Transverse colon (tissue), 4 donors: ENCODE measurements around the gene UXT. TPM values are rescaled to one million over a fixed set of nuclear protein-coding genes. Genes with fewer than 3 reads are reported as not detected.
A peak's percentile ranks its signal among the peaks of the same experiment; 100 is the strongest.

ENCODE experiments used
- DNase-seq: peaks from one replicate; pipeline ENCODE4 v3.0.0-alpha.2; 2019
- H3K27ac ChIP-seq, 4 donors: fragments of 200-600 bp; sonication (generic); 2 replicates each; pipeline ENCODE4 v1.5.1; 2016 to 2018; ENCODE audit warnings: inconsistent platforms in 4 of 4
- H3K27me3 ChIP-seq: fragments of 200-600 bp; sonication (generic); 2 replicates; pipeline ENCODE4 v1.5.1; 2017; ENCODE audit warnings: inconsistent platforms
- H3K36me3 ChIP-seq, 4 donors: fragments of 200-600 bp; sonication (generic); 2 replicates each; pipeline ENCODE4 v1.5.1; 2017 to 2019; ENCODE audit warnings: inconsistent platforms in 4 of 4
- H3K4me1 ChIP-seq, 4 donors: fragments of 200-600 bp; sonication (generic); 2 replicates each; pipeline ENCODE4 v1.5.1; 2017 to 2020; ENCODE audit warnings: inconsistent platforms in 4 of 4
- H3K4me3 ChIP-seq, 4 donors: fragments of 200-600 bp; sonication (generic); 1 replicate in 1 of 4; 2 replicates in 3 of 4; pipeline versions ENCODE4 v1.5.1 to v1.6.1; 2017 to 2019; ENCODE audit warnings: inconsistent platforms in 4 of 4
- H3K9me3 ChIP-seq, 2 donors: fragments of 200-600 bp; sonication (generic); 2 replicates each; pipeline ENCODE4 v1.5.1; 2017 to 2019; ENCODE audit warnings: inconsistent platforms in 2 of 2
- CTCF ChIP-seq, 5 experiments: fragments of 200-600 bp in 3 of 5; fragments of 450-650 bp in 2 of 5; sonication (generic) in 3 of 5; IDR thresholded peaks; 1 replicate in 2 of 5; 2 replicates in 3 of 5; pipeline ENCODE4 v1.5.1; 2016 to 2017; ENCODE audit warnings: antibody characterized with exemption in 5 of 5, inconsistent platforms in 3 of 5, mild to moderate bottlenecking in 2 of 5, moderate library complexity in 1 of 5
- EP300 ChIP-seq: sonication (generic); formaldehyde crosslinking; IDR thresholded peaks from one replicate; pipeline ENCODE4 v1.6.1; 2017; ENCODE audit warnings: antibody characterized with exemption, low read depth
- POLR2A ChIP-seq: fragments of 450-650 bp; IDR thresholded peaks from one replicate; pipeline ENCODE4 v1.6.1; 2016; ENCODE audit warnings: antibody characterized with exemption, mild to moderate bottlenecking, moderate library complexity
- POLR2AphosphoS5 ChIP-seq, 3 donors: sonication (generic); formaldehyde crosslinking; IDR thresholded peaks; one replicate each; pipeline ENCODE4 v1.6.1; 2016; ENCODE audit warnings: antibody characterized with exemption in 3 of 3
- WGBS, 2 donors: methylation state at CpG; one replicate each; pipeline ENCODE4 v1.1.5; 2018; ENCODE audit warnings: low coverage in 1 of 2; 5-methylcytosine and 5-hydroxymethylcytosine counted together
- in situ Hi-C, 4 donors: fragments of 200-750 bp; cut with MboI; loops; one replicate each; pipeline versions ENCODE4 v1.15.0 to v1.15.1; 2017; ENCODE audit warnings: low sequenced_read_pairs in 3 of 4, low pct_ligation_motif_present in 1 of 4, low pct_unique_long_range_greater_than_20kb in 1 of 4
- intact Hi-C: fragments of 100-400 bp; cut with DNase I; formaldehyde crosslinking; loops from one replicate; pipeline ENCODE4 v1.15.1; 2023; ENCODE audit warnings: low total_unique reads
- total RNA-seq, 4 donors: library from RNA; depleted of rRNA; stranded (reverse); fragments of >200 nt; gene quantifications; one replicate each; pipeline ENCODE4 v1.1.0, GENCODE V29; 2016

UXT gene
- total RNA-seq, 4 donors from 2014 or later: 21.3 to 122 (median 91.9) TPM

- no peaks in the 10 kb centered on the region for H3K9me3 ChIP-seq
- H3K4me3 ChIP-seq: no peak overlapping the region
- DNase-seq: no peak
- H3K36me3 ChIP-seq: no peaks in the 10 kb centered on the region
- no peak for TF ChIP-seq CTCF (IDR thresholded peaks at IDR 0.05)
- no peak for TF ChIP-seq EP300
- no peak for TF ChIP-seq POLR2AphosphoS5 (IDR thresholded peaks at IDR 0.05)
- TF ChIP-seq POLR2A: no peak
- intact Hi-C loops (no loop called here), in situ Hi-C loops (no loop called here)
- H3K27ac ChIP-seq: no peak overlapping the region
- peaks cover 0 to 3% (median 0%) of the 10 kb centered on the region in 4 donors for H3K4me1 ChIP-seq
- 50% methylated on average over 1 of the region's 1 CpG; no CpG with 5 or more reads in 1 of the 2 donors for WGBS, 2 donors
- H3K27me3 ChIP-seq: no peaks in the 10 kb centered on the region
Observed at GRCh38 chrX:47662144-47662657, 3.2 kb upstream of the UXT start.

GRCh38 chrX:47661539-47661938, 2.6 kb upstream of the UXT start:
- Histone ChIP-seq H3K27ac (no peak overlapping the region), H3K27me3 (no peaks in the 10 kb centered on the region), H3K4me1 (peaks cover 0 to 3% (median 0%) of the 10 kb centered on the region in 4 donors), H3K4me3 (no peak overlapping the region), H3K36me3 (no peaks in the 10 kb centered on the region), H3K9me3 (no peaks in the 10 kb centered on the region)
- in situ Hi-C loops (no loop called here), intact Hi-C loops (no loop called here)
- 85 to 93% methylated on average over 3 to 7 of the region's 7 CpGs for WGBS, 2 donors
- no peak for DNase-seq
- TF ChIP-seq POLR2AphosphoS5 (IDR thresholded peaks at IDR 0.05) (no peak), POLR2A (no peak), CTCF (IDR thresholded peaks at IDR 0.05) (no peak), EP300 (no peak)

GRCh38 chrX:47659421-47659726, 394 bp upstream of the UXT start:
- Histone ChIP-seq H3K9me3 (no peaks in the 10 kb centered on the region), H3K27ac (peak overlapping the region; percentile 89 to 99 (median 98)), H3K4me3 (peak overlapping the region in 3 of 4 donors; percentile 45 to 68 (median 65)), H3K36me3 (no peaks in the 10 kb centered on the region), H3K4me1 (peaks cover 0 to 3% (median 0%) of the 10 kb centered on the region in 4 donors), H3K27me3 (no peaks in the 10 kb centered on the region)
- intact Hi-C loops: no loop called here
- TF ChIP-seq CTCF (IDR thresholded peaks at IDR 0.05): no peak
- TF ChIP-seq POLR2A: no peak
- TF ChIP-seq EP300: no peak
- TF ChIP-seq POLR2AphosphoS5 (IDR thresholded peaks at IDR 0.05): no peak
- 13 to 47% methylated on average over 3 to 8 of the region's 8 CpGs for WGBS, 2 donors
- DNase-seq: no peak
- in situ Hi-C loops: no loop called here

GRCh38 chrX:47658301-47658683, 688 bp downstream of the UXT start:
- no peaks in the 10 kb centered on the region for H3K9me3 ChIP-seq
- in situ Hi-C loops (no loop called here), intact Hi-C loops (no loop called here)
- WGBS, 2 donors: 55% methylated on average over 13 of the region's 13 CpGs; no CpG with 5 or more reads in 1 of the 2 donors
- TF ChIP-seq EP300 (no peak), POLR2AphosphoS5 (IDR thresholded peaks at IDR 0.05) (no peak), CTCF (IDR thresholded peaks at IDR 0.05) (no peak), POLR2A (no peak)
- peak overlapping the region; percentile 13 to 68 (median 55) for H3K4me3 ChIP-seq
- H3K4me1 ChIP-seq: peaks cover 0 to 3% (median 0%) of the 10 kb centered on the region in 4 donors
- H3K27ac ChIP-seq: peak overlapping the region; percentile 89 to 99 (median 98)
- H3K36me3 ChIP-seq: no peaks in the 10 kb centered on the region
- no peak for DNase-seq
- no peaks in the 10 kb centered on the region for H3K27me3 ChIP-seq
